Sigmoid colon (tissue), 7 donors: ENCODE data around the gene PCBD1. TPM values are rescaled to one million over a fixed set of nuclear protein-coding genes. Genes with fewer than 3 reads are reported as not detected.
A peak's percentile ranks its signal among the peaks of the same experiment; 100 is the strongest.

Experiments
- DNase-seq: peaks from one replicate; pipeline ENCODE4 v3.0.0-alpha.2; 2019
- H3K27ac ChIP-seq, 4 donors: fragments of 200-600 bp; sonication (generic); one replicate each; pipeline ENCODE4 v1.5.1; 2016 to 2019; ENCODE audit warnings: mild to moderate bottlenecking in 1 of 4
- H3K27me3 ChIP-seq, 3 donors: fragments of 200-600 bp; sonication (generic); one replicate each; pipeline ENCODE4 v1.5.1; 2019; ENCODE audit warnings: mild to moderate bottlenecking in 1 of 3
- H3K36me3 ChIP-seq, 4 donors: fragments of 200-600 bp; sonication (generic); one replicate each; pipeline ENCODE4 v1.5.1; 2016 to 2019
- H3K4me1 ChIP-seq, 4 donors: fragments of 200-600 bp; sonication (generic); one replicate each; pipeline ENCODE4 v1.5.1; 2017 to 2019
- H3K4me3 ChIP-seq, 4 donors: fragments of 200-600 bp; sonication (generic); one replicate each; pipeline ENCODE4 v1.5.1; 2017 to 2019; ENCODE audit warnings: mild to moderate bottlenecking in 2 of 4, moderate library complexity in 1 of 4
- H3K9me3 ChIP-seq, 4 donors: fragments of 200-600 bp in 3 of 4; sonication (generic) in 3 of 4; one replicate each; pipeline versions ENCODE4 v1.5.1 to v1.6.1; 2013 to 2019
- CTCF ChIP-seq, 4 experiments: fragments of 450-650 bp in 3 of 4; fragments of 200-600 bp in 1 of 4; IDR thresholded peaks; one replicate each; pipeline ENCODE4 v1.5.1; 2016 to 2019; ENCODE audit warnings: antibody characterized with exemption in 4 of 4, mild to moderate bottlenecking in 3 of 4, moderate library complexity in 2 of 4
- EP300 ChIP-seq, 4 donors: sonication (generic); formaldehyde crosslinking; IDR thresholded peaks; one replicate each; pipeline ENCODE4 v1.6.1; 2017; ENCODE audit warnings: antibody characterized with exemption in 4 of 4
- POLR2A ChIP-seq, 2 donors: fragments of 450-650 bp; IDR thresholded peaks; one replicate each; pipeline ENCODE4 v1.6.1; 2016; ENCODE audit warnings: antibody characterized with exemption in 2 of 2, mild to moderate bottlenecking in 2 of 2, moderate library complexity in 2 of 2
- POLR2AphosphoS5 ChIP-seq, 4 donors: sonication (generic); formaldehyde crosslinking; IDR thresholded peaks; one replicate each; pipeline ENCODE4 v1.6.1; 2017; ENCODE audit warnings: antibody characterized with exemption in 4 of 4
- WGBS, 2 donors: extraction: QIAGEN DNeasy Blood & Tissue Kit; methylation state at CpG; one replicate each; pipeline ENCODE4 v1.1.7; 2013; 5-methylcytosine and 5-hydroxymethylcytosine counted together
- intact Hi-C: fragments of 100-400 bp; cut with DNase I; formaldehyde crosslinking; loops from one replicate; pipeline ENCODE4 v1.15.1; 2023
- polyA plus RNA-seq, 3 donors: library from polyadenylated mRNA; stranded (reverse); fragments of 200-250 nt; gene quantifications; one replicate each; pipeline ENCODE4 v1.2.3, GENCODE V29; 2013
- total RNA-seq, 4 donors: library from RNA; depleted of rRNA; stranded (reverse); fragments of >200 nt; gene quantifications; one replicate each; pipeline ENCODE4 v1.1.0, GENCODE V29; 2016
- donor health status: healthy with polysubstance abuse.
- donor health status: Bipolar disorder and iron deficiency.
- donor health status: healthy.

Gene PCBD1
- total and polyA plus RNA-seq, 7 donors: 82.5 to 135 (median 98.1) TPM

- H3K36me3 ChIP-seq: peaks cover 0 to 8% (median 0%) of the 10 kb centered on the region in 4 donors
- peaks cover 0 to 4% (median 0%) of the 10 kb centered on the region in 4 donors for H3K9me3 ChIP-seq
- H3K4me1 ChIP-seq: peaks cover 0 to 42% (median 20%) of the 10 kb centered on the region in 4 donors
- intact Hi-C loops: no loop called here
- WGBS, 2 donors: 62 to 85% methylated on average over 2 of the region's 2 CpGs
- DNase-seq: no peak
- peak overlapping the region in 1 of 4 donors; percentile 5 for H3K27ac ChIP-seq
- H3K27me3 ChIP-seq: no peaks in the 10 kb centered on the region
- TF ChIP-seq CTCF (IDR thresholded peaks at IDR 0.05): no peak
- TF ChIP-seq POLR2AphosphoS5 (IDR thresholded peaks at IDR 0.05): no peak
- no peak for TF ChIP-seq EP300 (IDR thresholded peaks at IDR 0.05)
- TF ChIP-seq POLR2A (IDR thresholded peaks at IDR 0.05): no peak
- no peak overlapping the region for H3K4me3 ChIP-seq
Measured at GRCh38 chr10:70833601-70834000, 54.8 kb downstream of the PCBD1 start.

Other genes with a start within 250 kb of the PCBD1 start
- 1 to 10 TPM in 1 of 4 donors, under 1 TPM in 2, not detected in 1; under 0.01 to 1.1 (median 0.41) TPM for gene ADAMTS14, start 216.1 kb downstream of the PCBD1 start, total RNA-seq
- gene ADAMTS14, start 216.1 kb downstream of the PCBD1 start, polyA plus RNA-seq: under 1 TPM; 0.23 to 0.99 (median 0.60) TPM
- gene TBATA, start 103.2 kb downstream of the PCBD1 start, total RNA-seq: not detected
- not detected for gene TBATA, start 103.2 kb downstream of the PCBD1 start, polyA plus RNA-seq
- gene SGPL1, start 72.6 kb downstream of the PCBD1 start, total RNA-seq: 10 to 100 TPM; 18.5 to 22.2 (median 20.2) TPM
- gene SGPL1, start 72.6 kb downstream of the PCBD1 start, polyA plus RNA-seq: 10 to 100 TPM in 2 of 3 donors, 1 to 10 TPM in 1; 6.0 to 20.6 (median 13.9) TPM